ENCODE measurements around the gene MBNL2.

- TF ChIP-seq EZH2phosphoT487 (IDR thresholded peaks at IDR 0.05; ENCODE audit: low read depth) (no peak), CTCF (IDR thresholded peaks at IDR 0.05; ENCODE audit: low read depth, low read length) (no peak)
Observed at GRCh38 chr13:97317933-97318332, 95.8 kb downstream of the MBNL2 start.
